Activated CD4-positive, alpha-beta T cell treated with anti-CD3 and anti-CD28 coated beads for 36 hours (primary cell): ENCODE data around the gene CPNE5. TPM values are rescaled to one million over a fixed set of nuclear protein-coding genes. Genes with fewer than 3 reads are reported as not detected.

ENCODE experiments used
- ATAC-seq: fragments of 200-7000 bp; cut with Tn5 transposase; one replicate; pipeline ENCODE4 v1.10.0; 2021; ENCODE audit warnings: mild to moderate bottlenecking, moderate library complexity
- CTCF ChIA-PET: fragments of 350-600 bp; sonication (Branson Sonifier 250); formaldehyde crosslinking; loops from one replicate; lab custom pipeline; 2021; ENCODE audit warnings: antibody characterized with exemption; lab: Charles Lee
- POLR2A ChIA-PET: fragments of 350-600 bp; sonication (Branson Sonifier 250); formaldehyde crosslinking; loops from one replicate; lab custom pipeline; 2021; ENCODE audit warnings: antibody characterized with exemption, inconsistent platforms; lab: Charles Lee
- DNase-seq: peaks from one replicate; pipeline ENCODE4 v3.0.0-alpha.2; 2020
- H3K27ac Mint-ChIP-seq: one replicate; pipeline ENCODE4 v1.8.0; 2021; ENCODE audit warnings: mixed read lengths
- H3K27me3 Mint-ChIP-seq: one replicate; pipeline ENCODE4 v1.8.0; 2021; ENCODE audit warnings: mixed read lengths
- H3K36me3 Mint-ChIP-seq: one replicate; pipeline ENCODE4 v1.8.0; 2021; ENCODE audit warnings: low read depth, mixed read lengths
- H3K4me1 Mint-ChIP-seq: one replicate; pipeline ENCODE4 v1.8.0; 2021; ENCODE audit warnings: mixed read lengths
- H3K4me3 Mint-ChIP-seq: one replicate; pipeline ENCODE4 v1.8.0; 2021; ENCODE audit warnings: mild to moderate bottlenecking, moderate library complexity, mixed read lengths
- H3K9me3 Mint-ChIP-seq: one replicate; pipeline ENCODE4 v1.8.0; 2021; ENCODE audit warnings: low read depth, mixed read lengths
- intact Hi-C, 2 experiments: fragments of 100-400 bp; cut with DNase I in 1 of 2; cut with micrococcal nuclease in 1 of 2; formaldehyde crosslinking; loops; one replicate each; pipeline versions ENCODE4 v1.14.2 to v1.15.1; 2022 to 2024; cut with DNase I, micrococcal nuclease
- total RNA-seq, 2 experiments: library from RNA; stranded (reverse); gene quantifications; one replicate each; pipeline ENCODE4 v1.2.3, GENCODE V29; 2021

Gene CPNE5
- total RNA-seq, 2 experiments from 2014 or later: 1.1 to 1.3 TPM

GRCh38 chr6:36752187-36752885, 86.9 kb downstream of the CPNE5 start:
- POLR2A ChIA-PET: interaction anchor here (0.7 kb wide), 1 partner anchor 46 kb away, joined by 3 read pairs; no protein-coding TSS in a partner anchor
- no peaks in the 10 kb centered on the region for H3K36me3 Mint-ChIP-seq

GRCh38 chr6:36751833-36752186, 87.4 kb downstream of the CPNE5 start:
- Mint-ChIP-seq H3K9me3 (peaks cover 8% of the 10 kb centered on the region), H3K36me3 (no peaks in the 10 kb centered on the region), H3K27ac (peak overlapping the region; percentile 21), H3K4me3 (no peak overlapping the region), H3K4me1 (peaks cover 51% of the 10 kb centered on the region), H3K27me3 (no peaks in the 10 kb centered on the region)
- intact Hi-C loops: no loop called here
- ChIA-PET CTCF (interaction anchor here (0.6 to 2.3 kb wide), 5 partner anchors 17 to 1812 kb away, joined by 3 to 15 read pairs (median 5); no protein-coding TSS in a partner anchor), POLR2A (no interaction called here)
- ATAC-seq (no peak), DNase-seq (no peak)

More at GRCh38 chr6:36752187-36752885, 86.9 kb downstream of the CPNE5 start:
- CTCF ChIA-PET: interaction anchor here (0.6 to 2.3 kb wide), 5 partner anchors 17 to 1811 kb away, joined by 3 to 15 read pairs (median 5); no protein-coding TSS in a partner anchor
- Mint-ChIP-seq H3K27me3 (no peaks in the 10 kb centered on the region), H3K27ac (peak overlapping the region; percentile 85), H3K4me3 (no peak overlapping the region), H3K4me1 (peaks cover 56% of the 10 kb centered on the region), H3K9me3 (peaks cover 8% of the 10 kb centered on the region)
- intact Hi-C loops: no loop called here
- peak; percentile 59 for ATAC-seq
- DNase-seq: peak; percentile 43

- POLR2A ChIA-PET: no interaction called here
- CTCF ChIA-PET: interaction anchor here (1.1 to 1.9 kb wide), 2 partner anchors 15 to 136 kb away, joined by 3 to 15 read pairs; no protein-coding TSS in a partner anchor
- H3K4me3 Mint-ChIP-seq: no peak overlapping the region
- intact Hi-C loops: no loop called here
- no peak overlapping the region for H3K27ac Mint-ChIP-seq
- H3K9me3 Mint-ChIP-seq: peaks cover 8% of the 10 kb centered on the region
- H3K4me1 Mint-ChIP-seq: peaks cover 44% of the 10 kb centered on the region
- H3K36me3 Mint-ChIP-seq: no peaks in the 10 kb centered on the region
- DNase-seq (no peak), ATAC-seq (no peak)
- H3K27me3 Mint-ChIP-seq: no peaks in the 10 kb centered on the region
Measured at GRCh38 chr6:36751091-36751490, 88.2 kb downstream of the CPNE5 start.

- ChIA-PET POLR2A (no interaction called here), CTCF (interaction anchor here (0.6 kb wide), 1 partner anchor 1051 kb away, joined by 4 read pairs; no protein-coding TSS in a partner anchor)
- DNase-seq (no peak), ATAC-seq (no peak)
- no peaks in the 10 kb centered on the region for H3K36me3 Mint-ChIP-seq
- no peaks in the 10 kb centered on the region for H3K27me3 Mint-ChIP-seq
- no peak overlapping the region for H3K27ac Mint-ChIP-seq
- H3K4me3 Mint-ChIP-seq: no peak overlapping the region
- H3K9me3 Mint-ChIP-seq: peaks cover 8% of the 10 kb centered on the region
- intact Hi-C loops: no loop called here
- peaks cover 32% of the 10 kb centered on the region for H3K4me1 Mint-ChIP-seq
Measured at GRCh38 chr6:36749829-36750489, 89.3 kb downstream of the CPNE5 start.

GRCh38 chr6:36746251-36746650, 93.0 kb downstream of the CPNE5 start:
- no peak for ATAC-seq
- H3K27me3 Mint-ChIP-seq: no peaks in the 10 kb centered on the region
- no peak overlapping the region for H3K27ac Mint-ChIP-seq
- DNase-seq: no peak
- intact Hi-C loops: no loop called here
- H3K4me1 Mint-ChIP-seq: peaks cover 2% of the 10 kb centered on the region
- CTCF ChIA-PET: no interaction called here
- no peaks in the 10 kb centered on the region for H3K36me3 Mint-ChIP-seq
- H3K4me3 Mint-ChIP-seq: no peak overlapping the region
- H3K9me3 Mint-ChIP-seq: peaks cover 8% of the 10 kb centered on the region
- POLR2A ChIA-PET: interaction anchor here (0.7 kb wide), 1 partner anchor 14 kb away, joined by 3 read pairs; no protein-coding TSS in a partner anchor

GRCh38 chr6:36745836-36746235, 93.4 kb downstream of the CPNE5 start:
- no peaks in the 10 kb centered on the region for H3K27me3 Mint-ChIP-seq
- intact Hi-C loops: no loop called here
- H3K27ac Mint-ChIP-seq: no peak overlapping the region
- H3K9me3 Mint-ChIP-seq: peaks cover 8% of the 10 kb centered on the region
- H3K4me1 Mint-ChIP-seq: peaks cover 2% of the 10 kb centered on the region
- DNase-seq (no peak), ATAC-seq (no peak)
- POLR2A ChIA-PET: no interaction called here
- CTCF ChIA-PET: no interaction called here
- H3K4me3 Mint-ChIP-seq: no peak overlapping the region
- no peaks in the 10 kb centered on the region for H3K36me3 Mint-ChIP-seq

- H3K27me3 Mint-ChIP-seq: no peaks in the 10 kb centered on the region
- CTCF ChIA-PET: no interaction called here
- POLR2A ChIA-PET: no interaction called here
- no peak overlapping the region for H3K4me3 Mint-ChIP-seq
- ATAC-seq: no peak
- no peak for DNase-seq
- peaks cover 2% of the 10 kb centered on the region for H3K4me1 Mint-ChIP-seq
- H3K36me3 Mint-ChIP-seq: no peaks in the 10 kb centered on the region
- H3K27ac Mint-ChIP-seq: no peak overlapping the region
- intact Hi-C loops: no loop called here
- peaks cover 8% of the 10 kb centered on the region for H3K9me3 Mint-ChIP-seq
Measured at GRCh38 chr6:36745283-36745682, 94.0 kb downstream of the CPNE5 start.

GRCh38 chr6:36744304-36744673, 95.0 kb downstream of the CPNE5 start:
- Mint-ChIP-seq H3K4me1 (peaks cover 2% of the 10 kb centered on the region), H3K9me3 (peaks cover 7% of the 10 kb centered on the region), H3K27me3 (no peaks in the 10 kb centered on the region), H3K27ac (no peak overlapping the region), H3K36me3 (no peaks in the 10 kb centered on the region), H3K4me3 (no peak overlapping the region)
- POLR2A ChIA-PET: no interaction called here
- DNase-seq (no peak), ATAC-seq (no peak)
- CTCF ChIA-PET: interaction anchor here (0.6 kb wide), 1 partner anchor 15 kb away, joined by 3 read pairs; no protein-coding TSS in a partner anchor
- intact Hi-C loops: no loop called here

- no peak for DNase-seq
- Mint-ChIP-seq H3K4me3 (no peak overlapping the region), H3K36me3 (no peaks in the 10 kb centered on the region), H3K4me1 (peaks cover 2% of the 10 kb centered on the region), H3K27ac (no peak overlapping the region), H3K27me3 (no peaks in the 10 kb centered on the region), H3K9me3 (peaks cover 4% of the 10 kb centered on the region)
- POLR2A ChIA-PET: no interaction called here
- ATAC-seq: no peak
- CTCF ChIA-PET: interaction anchor here (0.6 kb wide), 1 partner anchor 15 kb away, joined by 3 read pairs; no protein-coding TSS in a partner anchor
- intact Hi-C loops: no loop called here
Measured at GRCh38 chr6:36743538-36744303, 95.5 kb downstream of the CPNE5 start.

- POLR2A ChIA-PET: no interaction called here
- Mint-ChIP-seq H3K9me3 (no peaks in the 10 kb centered on the region), H3K4me3 (no peak overlapping the region), H3K4me1 (peaks cover 2% of the 10 kb centered on the region), H3K27me3 (no peaks in the 10 kb centered on the region), H3K36me3 (no peaks in the 10 kb centered on the region), H3K27ac (no peak overlapping the region)
- no peak for DNase-seq
- ATAC-seq: no peak
- intact Hi-C loops: no loop called here
- CTCF ChIA-PET: no interaction called here
Measured at GRCh38 chr6:36743032-36743431, 96.2 kb downstream of the CPNE5 start.

GRCh38 chr6:36742146-36742545, 97.1 kb downstream of the CPNE5 start:
- Mint-ChIP-seq H3K27ac (no peak overlapping the region), H3K36me3 (no peaks in the 10 kb centered on the region), H3K4me3 (no peak overlapping the region), H3K4me1 (peaks cover 2% of the 10 kb centered on the region), H3K27me3 (no peaks in the 10 kb centered on the region), H3K9me3 (no peaks in the 10 kb centered on the region)
- ATAC-seq (no peak), DNase-seq (no peak)
- intact Hi-C loops: no loop called here
- ChIA-PET CTCF (no interaction called here), POLR2A (no interaction called here)
